IPS-20b (cell line): ENCODE data around the gene DLX1.
"Not testable (repeated sequence)": the region's sequence is repeated elsewhere in the genome, so short reads cannot be mapped to it uniquely, and the experiment has no call there.

Experiments used
- H3K27ac ChIP-seq: one replicate; pipeline ENCODE4 v1.5.1; 2013; ENCODE audit warnings: low read length
- H3K27me3 ChIP-seq: 2 replicates; pipeline ENCODE4 v1.6.1; 2013; ENCODE audit warnings: mild to moderate bottlenecking, low read length, inconsistent platforms; ENCODE audit not compliant: insufficient read depth
- H3K36me3 ChIP-seq: 2 replicates; pipeline ENCODE4 v1.6.1; 2013; ENCODE audit warnings: low read depth, mild to moderate bottlenecking, inconsistent platforms, low read length, moderate library complexity; ENCODE audit not compliant: insufficient read depth
- H3K4me1 ChIP-seq: 2 replicates; pipeline ENCODE4 v1.6.1; 2013; ENCODE audit warnings: mild to moderate bottlenecking, control low read depth, inconsistent platforms, low read length, moderate library complexity; ENCODE audit not compliant: insufficient read depth
- H3K4me3 ChIP-seq: 2 replicates; pipeline ENCODE4 v1.5.1; 2013; ENCODE audit warnings: mild to moderate bottlenecking, low read length, inconsistent platforms
- H3K9ac ChIP-seq: 2 replicates; pipeline ENCODE4 v1.6.1; 2013; ENCODE audit warnings: low read depth, mild to moderate bottlenecking, inconsistent platforms, low read length, moderate library complexity
- H3K9me3 ChIP-seq: 2 replicates; pipeline ENCODE4 v1.6.1; 2013; ENCODE audit warnings: mild to moderate bottlenecking, low read depth, low read length, inconsistent platforms; ENCODE audit not compliant: insufficient read depth

DLX1 gene

DNA sequence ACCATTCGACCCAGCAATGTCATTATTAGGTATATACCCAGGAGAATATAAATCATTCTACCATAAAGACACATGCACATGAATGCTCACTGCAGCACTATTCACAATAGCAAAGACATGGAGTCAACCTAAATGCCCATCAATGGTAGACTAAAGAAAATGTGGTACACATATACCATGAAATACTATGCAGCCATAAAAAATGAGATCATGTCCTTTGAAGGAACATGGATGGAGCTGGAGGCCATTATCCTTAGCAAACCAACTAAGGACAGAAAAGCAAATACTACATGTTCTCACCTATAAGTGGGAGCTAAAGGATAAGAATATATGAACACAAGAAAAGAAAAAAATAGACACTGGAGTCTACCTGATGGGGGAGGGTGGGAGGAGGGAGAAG, 53.4 kb downstream of the DLX1 start:
- not testable (repeated sequence) for H3K27ac ChIP-seq, H3K9me3 ChIP-seq, H3K9ac ChIP-seq, H3K4me1 ChIP-seq, H3K4me3 ChIP-seq, H3K27me3 ChIP-seq, H3K36me3 ChIP-seq
